Body of pancreas (tissue), 4 donors: ENCODE results near the gene RPL14. TPM values are rescaled to one million over a fixed set of nuclear protein-coding genes. Genes with fewer than 3 reads are reported as not detected.

Source experiments
- ATAC-seq: fragments of 150-250 bp; one replicate; pipeline ENCODE4 v1.9.1; 2016
- DNase-seq, 4 donors: peaks; one replicate each; pipeline ENCODE4 v3.0.0-alpha.2; 2019
- H3K27ac ChIP-seq, 4 donors: fragments of 200-600 bp; sonication (generic); 1 replicate in 3 of 4; 2 replicates in 1 of 4; pipeline versions ENCODE4 v1.5.1 to v1.6.1; 2016 to 2019; ENCODE audit warnings: mild to moderate bottlenecking in 1 of 4, mixed read lengths in 1 of 4, moderate library complexity in 1 of 4
- H3K27me3 ChIP-seq, 2 donors: fragments of 200-600 bp; sonication (generic); one replicate each; pipeline ENCODE4 v1.6.0; 2016; ENCODE audit warnings: mild to moderate bottlenecking in 1 of 2
- H3K36me3 ChIP-seq, 2 donors: fragments of 200-600 bp; sonication (generic); replicated peaks in 1 of 2; 2 replicates each; pipeline ENCODE4 v1.5.1; 2016; ENCODE audit warnings: low read depth in 2 of 2; ENCODE audit not compliant: insufficient read depth in 1 of 2
- H3K4me1 ChIP-seq: fragments of 200-600 bp; sonication (generic); one replicate; pipeline ENCODE4 v1.6.0; 2016
- H3K4me3 ChIP-seq, 2 donors: fragments of 200-600 bp; sonication (generic); 1 replicate in 1 of 2; 2 replicates in 1 of 2; pipeline ENCODE4 v1.5.1; 2016 to 2019
- H3K9me3 ChIP-seq, 3 donors: fragments of 200-600 bp; sonication (generic); 1 replicate in 2 of 3; 2 replicates in 1 of 3; pipeline ENCODE4 v1.5.1; 2016
- POLR2A ChIP-seq, 3 donors: fragments of 450-650 bp; IDR thresholded peaks; one replicate each; pipeline ENCODE4 v1.6.1; 2016; ENCODE audit warnings: antibody characterized with exemption in 3 of 3, mild to moderate bottlenecking in 2 of 3
- WGBS, 2 donors: methylation state at CpG; one replicate each; pipeline ENCODE4 v1.1.5; 2017; 5-methylcytosine and 5-hydroxymethylcytosine counted together
- intact Hi-C: fragments of 100-400 bp; cut with DNase I; formaldehyde crosslinking; loops from one replicate; pipeline ENCODE4 v1.15.1; 2023
- total RNA-seq, 2 donors: library from RNA; depleted of rRNA; stranded (reverse); fragments of >200 nt; gene quantifications; one replicate each; pipeline ENCODE4 v1.1.0, GENCODE V29; 2016
- TF ChIP-seq, protein P1 (sequence below), 7 experiments: fragments of 450-650 bp in 4 of 7; fragments of 200-600 bp in 3 of 7; sonication (generic) in 3 of 7; IDR thresholded peaks; one replicate each; pipeline ENCODE4 v1.5.1; 2016 to 2019; ENCODE audit warnings: antibody characterized with exemption in 7 of 7

RPL14 gene
- 100 to 1,000 TPM; 176 to 279 TPM for total RNA-seq

DNA sequence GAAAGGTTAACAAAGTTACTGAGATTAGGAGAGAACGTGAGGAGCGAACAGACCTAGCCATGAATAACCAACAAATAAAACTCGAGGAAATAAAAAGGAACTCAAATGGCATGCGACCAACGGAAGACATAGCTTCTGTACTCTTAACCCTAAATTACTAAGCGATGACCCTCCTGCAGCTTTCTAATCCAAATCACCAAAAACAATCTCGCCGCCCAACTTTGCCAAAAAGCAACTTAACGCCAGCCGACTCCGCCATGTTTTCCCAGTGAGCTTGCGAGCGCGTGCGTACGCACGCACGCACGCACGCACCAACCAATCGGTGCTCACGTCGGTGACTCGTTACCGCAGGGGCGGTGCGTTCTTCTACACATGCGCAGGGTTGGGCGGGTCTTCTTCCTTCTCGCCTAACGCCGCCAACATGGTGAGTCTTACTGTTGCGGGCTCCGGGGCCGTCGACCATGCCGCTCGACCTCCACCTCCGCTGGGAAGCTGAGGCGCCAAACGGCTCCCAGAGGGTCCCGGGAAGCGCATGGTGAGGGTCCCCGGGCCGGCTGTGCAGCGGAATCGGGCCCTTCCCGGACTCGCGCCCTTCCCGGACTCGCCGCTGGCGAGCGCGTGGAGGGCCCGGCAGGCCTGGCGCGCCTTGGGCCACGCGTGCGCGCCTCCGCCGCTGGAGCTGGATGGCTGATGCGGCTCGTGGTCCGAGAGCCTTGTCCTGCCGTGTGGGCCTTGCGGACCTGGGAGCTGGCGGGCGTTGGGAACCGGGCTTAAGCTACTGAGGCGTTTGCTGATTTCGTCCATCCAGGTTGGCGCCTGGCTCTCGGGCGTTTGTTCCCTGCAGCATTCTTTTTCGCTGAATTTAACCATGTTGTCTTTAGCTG, at the start of gene RPL14:
Gene RPL14 (plus strand): TSS at position 400 of the 884 bp plus-strand sequence. CDS start 133 bp downstream, at position 533.
- H3K27me3 ChIP-seq: no peaks in the 10 kb centered on the region
- H3K4me3 ChIP-seq: peak within 1 kb of the TSS; percentile 74 to 96
- intact Hi-C loops: no loop called here
- no peaks in the 10 kb centered on the region for H3K9me3 ChIP-seq
- peak; percentile 81 for ATAC-seq
- peaks cover 39% of the 10 kb centered on the region for H3K4me1 ChIP-seq
- peaks cover 5% of the 10 kb centered on the region in 2 donors for H3K36me3 ChIP-seq
- H3K27ac ChIP-seq: peak within 1 kb of the TSS; percentile 80 to 91 (median 86)
- 0% methylated on average over 16 to 79 of the region's 79 CpGs for WGBS, 2 donors
- TF ChIP-seq POLR2A (IDR thresholded peaks at IDR 0.05): peak; percentile 91 to 97 (median 96)
- TF ChIP-seq, protein P1, sequence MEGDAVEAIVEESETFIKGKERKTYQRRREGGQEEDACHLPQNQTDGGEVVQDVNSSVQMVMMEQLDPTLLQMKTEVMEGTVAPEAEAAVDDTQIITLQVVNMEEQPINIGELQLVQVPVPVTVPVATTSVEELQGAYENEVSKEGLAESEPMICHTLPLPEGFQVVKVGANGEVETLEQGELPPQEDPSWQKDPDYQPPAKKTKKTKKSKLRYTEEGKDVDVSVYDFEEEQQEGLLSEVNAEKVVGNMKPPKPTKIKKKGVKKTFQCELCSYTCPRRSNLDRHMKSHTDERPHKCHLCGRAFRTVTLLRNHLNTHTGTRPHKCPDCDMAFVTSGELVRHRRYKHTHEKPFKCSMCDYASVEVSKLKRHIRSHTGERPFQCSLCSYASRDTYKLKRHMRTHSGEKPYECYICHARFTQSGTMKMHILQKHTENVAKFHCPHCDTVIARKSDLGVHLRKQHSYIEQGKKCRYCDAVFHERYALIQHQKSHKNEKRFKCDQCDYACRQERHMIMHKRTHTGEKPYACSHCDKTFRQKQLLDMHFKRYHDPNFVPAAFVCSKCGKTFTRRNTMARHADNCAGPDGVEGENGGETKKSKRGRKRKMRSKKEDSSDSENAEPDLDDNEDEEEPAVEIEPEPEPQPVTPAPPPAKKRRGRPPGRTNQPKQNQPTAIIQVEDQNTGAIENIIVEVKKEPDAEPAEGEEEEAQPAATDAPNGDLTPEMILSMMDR (IDR thresholded peaks at IDR 0.05): peak in 1 of 7 experiments; percentile 20
- peak; percentile 97 to 98 (median 98) for DNase-seq

DNA sequence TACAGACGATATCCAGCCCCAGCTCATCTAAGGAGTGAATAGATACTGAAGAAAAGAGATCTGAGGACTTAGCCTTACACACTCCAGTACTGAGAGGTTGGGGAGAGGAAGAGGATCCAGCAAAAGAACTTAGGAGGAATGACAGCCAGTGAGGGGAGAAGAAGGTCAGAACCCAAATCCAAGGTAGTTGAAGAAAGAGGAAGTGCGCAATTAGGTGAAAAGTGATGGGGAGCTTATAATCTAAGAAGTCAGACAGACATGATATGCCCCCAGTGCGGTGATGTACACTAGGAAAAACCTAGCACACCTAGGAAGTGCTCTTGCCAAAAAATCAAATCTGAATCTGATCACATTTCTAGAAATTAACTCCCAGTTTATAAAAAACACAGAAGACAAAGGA, 49.5 kb upstream of the RPL14 start:
- Histone ChIP-seq H3K9me3 (no peaks in the 10 kb centered on the region), H3K4me1 (no peaks in the 10 kb centered on the region), H3K36me3 (peaks cover 0 to 3% of the 10 kb centered on the region in 2 donors), H3K4me3 (no peak overlapping the region), H3K27ac (no peak overlapping the region), H3K27me3 (no peaks in the 10 kb centered on the region)
- DNase-seq (no peak), ATAC-seq (no peak)
- WGBS, 2 donors: 74 to 76% methylated on average over 3 of the region's 3 CpGs
- TF ChIP-seq, protein P1 (IDR thresholded peaks at IDR 0.05): no peak
- no peak for TF ChIP-seq POLR2A (IDR thresholded peaks at IDR 0.05)
- intact Hi-C loops: no loop called here

DNA sequence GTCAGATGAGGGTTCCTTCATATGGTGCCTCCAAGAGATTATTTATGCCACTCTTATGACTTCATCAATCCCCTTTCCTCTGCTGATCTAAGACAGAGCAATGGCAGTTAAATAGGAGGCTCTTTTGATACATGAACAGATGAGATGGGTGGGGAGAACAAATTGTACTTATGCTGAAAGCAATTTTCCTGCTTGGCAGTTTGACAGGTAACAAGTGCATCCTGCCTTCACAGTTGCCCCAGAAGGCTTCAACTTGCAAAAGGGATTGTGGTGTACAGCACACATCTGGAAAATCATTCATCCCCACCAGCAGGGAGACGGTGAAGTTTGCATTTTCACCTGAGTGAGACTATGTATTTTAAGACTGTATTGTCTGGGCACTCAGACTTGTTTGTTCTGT, 42.9 kb upstream of the RPL14 start:
- no peak for TF ChIP-seq POLR2A (IDR thresholded peaks at IDR 0.05)
- TF ChIP-seq, protein P1 (IDR thresholded peaks at IDR 0.05): no peak
- Histone ChIP-seq H3K27ac (no peak overlapping the region), H3K36me3 (peaks cover 0 to 2% of the 10 kb centered on the region in 2 donors), H3K27me3 (no peaks in the 10 kb centered on the region), H3K4me3 (no peak overlapping the region), H3K9me3 (no peaks in the 10 kb centered on the region), H3K4me1 (peaks cover 7% of the 10 kb centered on the region)
- 67% methylated on average over 1 of the region's 1 CpG; no CpG with 5 or more reads in 1 of the 2 donors for whole genome bisulfite sequencing, 2 donors
- ATAC-seq (no peak), DNase-seq (no peak)
- intact Hi-C loops: no loop called here

DNA sequence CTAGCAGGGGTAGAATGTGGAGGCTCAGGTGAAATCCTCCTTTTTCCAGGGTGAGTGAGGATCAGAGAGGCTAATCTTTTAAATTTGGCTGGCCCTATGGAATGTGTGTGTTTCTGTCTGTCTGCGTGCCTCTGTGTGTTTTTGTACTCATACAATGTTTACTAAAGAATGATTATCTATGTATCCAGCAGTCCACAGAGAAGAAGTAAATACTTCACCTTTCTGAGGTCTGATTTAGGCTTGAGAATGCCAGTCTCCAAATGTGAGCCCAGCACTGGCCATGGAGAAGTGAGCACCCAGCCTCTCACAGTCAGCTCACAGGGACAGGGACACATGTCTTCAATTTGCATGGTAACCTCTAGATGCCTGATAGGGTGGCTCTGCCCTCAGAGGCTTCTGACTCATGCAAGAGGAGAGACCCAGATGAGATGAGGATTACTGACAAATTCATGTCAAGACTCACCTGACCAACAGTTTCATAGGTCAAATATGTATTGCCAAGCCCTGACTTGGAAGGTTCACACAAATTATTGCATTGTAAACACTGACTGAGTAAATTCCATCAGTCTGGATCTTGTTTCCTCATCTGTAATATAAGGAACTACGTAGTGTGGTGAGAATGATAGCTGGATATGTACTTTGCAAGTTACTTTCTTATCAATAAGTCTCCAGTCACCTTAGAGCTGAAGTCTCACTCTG, 39.1 kb upstream of the RPL14 start:
- intact Hi-C loops: no loop called here
- 49 to 55% methylated on average over 2 of the region's 2 CpGs for WGBS, 2 donors
- TF ChIP-seq POLR2A (IDR thresholded peaks at IDR 0.05): no peak
- TF ChIP-seq, protein P1 (IDR thresholded peaks at IDR 0.05): no peak
- no peak overlapping the region for H3K4me3 ChIP-seq
- H3K27me3 ChIP-seq: no peaks in the 10 kb centered on the region
- peaks cover 0 to 2% of the 10 kb centered on the region in 2 donors for H3K36me3 ChIP-seq
- DNase-seq: no peak
- no peak overlapping the region for H3K27ac ChIP-seq
- ATAC-seq: no peak
- H3K9me3 ChIP-seq: no peaks in the 10 kb centered on the region
- peaks cover 7% of the 10 kb centered on the region for H3K4me1 ChIP-seq
